GM18861 (cell line): ENCODE results near the gene ATP2A3.

Source experiments
- ATAC-seq: cut with Tn5 transposase; IDR thresholded peaks from one replicate; pipeline ENCODE4 v1.9.1; 2021; ENCODE audit not compliant: unreplicated experiment

The ATP2A3 gene

GRCh38 chr17:3964203-3965117, at the start of gene ATP2A3:
Gene ATP2A3, minus strand, starts transcription at chr17:3964437. Its CDS starts 146 bp downstream, at chr17:3964291.
- ATAC-seq, result no peak

GRCh38 chr17:4010754-4011153, 46.5 kb upstream of the ATP2A3 start:
- no peak for ATAC-seq

- no peak for ATAC-seq
Observed at GRCh38 chr17:4009186-4009785, 45.0 kb upstream of the ATP2A3 start.

- ATAC-seq, result no peak
Observed at GRCh38 chr17:4008441-4009185, 44.4 kb upstream of the ATP2A3 start.

- ATAC-seq, result no peak
Observed at GRCh38 chr17:4008082-4008435, 43.8 kb upstream of the ATP2A3 start.

- no peak for ATAC-seq
Observed at GRCh38 chr17:4007346-4008081, 43.3 kb upstream of the ATP2A3 start.

GRCh38 chr17:4006745-4007211, 42.5 kb upstream of the ATP2A3 start:
- ATAC-seq, result no peak

- ATAC-seq, result no peak
Observed at GRCh38 chr17:4006165-4006589, 41.9 kb upstream of the ATP2A3 start.

GRCh38 chr17:4005296-4006164, 41.3 kb upstream of the ATP2A3 start:
- no peak for ATAC-seq

GRCh38 chr17:4004517-4005295, 40.5 kb upstream of the ATP2A3 start:
- ATAC-seq, result no peak

- no peak for ATAC-seq
Observed at GRCh38 chr17:4003501-4004421, 39.5 kb upstream of the ATP2A3 start.

GRCh38 chr17:4003131-4003500, 38.9 kb upstream of the ATP2A3 start:
- ATAC-seq, result no peak

- no peak for ATAC-seq
Observed at GRCh38 chr17:4001048-4001590, 36.9 kb upstream of the ATP2A3 start.

- no peak for ATAC-seq
Observed at GRCh38 chr17:3998436-3998835, 34.2 kb upstream of the ATP2A3 start.

GRCh38 chr17:3995067-3995466, 30.8 kb upstream of the ATP2A3 start:
- no peak for ATAC-seq

- no peak for ATAC-seq
Observed at GRCh38 chr17:3994221-3994576, 30.0 kb upstream of the ATP2A3 start.

- no peak for ATAC-seq
Observed at GRCh38 chr17:3993493-3994220, 29.4 kb upstream of the ATP2A3 start.
